ENCODE measurements around the gene CTXN1.
"Not testable (repeated sequence)": the region's sequence is repeated elsewhere in the genome, so short reads cannot be mapped to it uniquely, and the experiment has no call there.

CTXN1 gene

DNA sequence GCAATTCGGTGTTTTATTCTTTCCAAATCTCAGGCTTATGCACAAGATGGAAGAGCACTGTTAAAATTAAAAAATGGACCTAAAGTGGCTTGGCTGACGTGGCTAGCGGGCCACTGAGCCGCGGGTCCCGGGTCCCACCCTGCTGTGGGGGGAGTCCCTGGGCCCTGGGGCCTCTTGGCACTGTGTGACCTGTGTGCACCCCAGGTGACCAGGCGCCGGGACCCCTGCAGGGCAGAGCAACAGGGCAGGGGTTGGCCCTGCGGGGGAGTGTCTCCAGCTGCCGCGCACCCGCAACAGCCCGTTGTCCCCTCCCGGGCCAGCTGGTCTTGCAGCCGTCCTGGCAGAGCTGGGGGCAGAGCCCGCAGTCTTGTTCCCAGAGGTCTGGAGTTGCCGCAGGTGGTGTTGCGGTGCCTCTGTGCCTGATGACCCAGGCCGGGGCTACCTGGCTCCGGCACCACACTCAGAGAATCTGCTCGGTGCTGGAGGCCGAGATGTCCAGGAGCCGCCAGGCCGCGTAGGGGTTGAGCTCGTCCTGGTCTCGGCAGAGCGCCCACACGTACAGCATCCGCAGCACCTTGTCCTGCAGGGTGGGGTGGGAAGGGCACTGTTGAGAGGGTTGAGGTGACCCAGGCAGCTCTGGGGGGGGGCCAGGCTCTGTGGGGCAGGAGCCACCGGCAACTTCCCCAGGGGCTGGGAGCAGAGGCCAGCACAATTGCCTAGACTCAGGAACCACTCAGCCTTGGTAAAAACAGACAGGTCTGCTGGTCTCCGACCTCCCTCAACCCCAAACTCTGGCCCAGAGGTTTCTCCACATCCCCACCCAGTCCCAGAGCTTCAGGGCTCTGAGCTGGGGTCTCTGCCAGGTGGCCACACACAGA is 1.0 kb upstream of the CTXN1 start:
- no peak for DNase-seq (ENCODE audit: insufficient read length, low spot score)
- no peak for FAIRE-seq

DNA sequence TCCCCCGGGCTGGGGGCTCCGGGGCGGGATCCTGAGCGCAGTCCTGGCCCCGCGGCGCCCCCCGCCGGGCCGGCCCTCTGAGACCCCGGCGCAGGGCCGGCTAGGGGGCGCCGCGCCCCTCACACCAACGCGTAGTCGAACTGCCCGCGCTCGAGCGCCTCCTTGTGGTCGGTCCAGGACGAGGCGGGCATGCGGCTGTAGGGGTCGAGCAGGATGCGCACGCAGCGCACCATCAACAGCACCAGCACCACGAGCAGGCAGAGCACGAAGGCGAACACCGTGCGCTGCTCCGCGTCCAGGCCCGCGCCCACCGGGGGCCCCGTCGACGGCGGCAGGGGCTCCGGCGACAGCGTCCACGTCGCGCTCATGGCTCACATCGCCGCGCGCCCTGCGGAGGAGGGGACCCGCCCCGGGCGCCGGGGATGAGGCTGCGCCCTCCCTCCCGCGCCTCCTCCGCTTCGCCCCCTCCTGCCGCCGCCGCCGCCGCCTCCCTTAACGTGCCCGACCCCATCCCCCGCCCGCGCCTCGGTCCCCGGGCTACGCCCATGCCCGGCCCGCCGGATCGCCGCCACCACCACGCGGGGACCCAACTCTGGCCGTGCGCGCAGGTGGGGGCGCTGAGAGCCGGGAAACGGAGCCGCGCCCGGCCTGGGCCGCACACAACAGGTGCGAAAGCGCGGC is 624 bp downstream of the CTXN1 start:
- peak; percentile 91 for DNase-seq (ENCODE audit: insufficient read length, low spot score)
- peak; percentile 91 for FAIRE-seq

DNA sequence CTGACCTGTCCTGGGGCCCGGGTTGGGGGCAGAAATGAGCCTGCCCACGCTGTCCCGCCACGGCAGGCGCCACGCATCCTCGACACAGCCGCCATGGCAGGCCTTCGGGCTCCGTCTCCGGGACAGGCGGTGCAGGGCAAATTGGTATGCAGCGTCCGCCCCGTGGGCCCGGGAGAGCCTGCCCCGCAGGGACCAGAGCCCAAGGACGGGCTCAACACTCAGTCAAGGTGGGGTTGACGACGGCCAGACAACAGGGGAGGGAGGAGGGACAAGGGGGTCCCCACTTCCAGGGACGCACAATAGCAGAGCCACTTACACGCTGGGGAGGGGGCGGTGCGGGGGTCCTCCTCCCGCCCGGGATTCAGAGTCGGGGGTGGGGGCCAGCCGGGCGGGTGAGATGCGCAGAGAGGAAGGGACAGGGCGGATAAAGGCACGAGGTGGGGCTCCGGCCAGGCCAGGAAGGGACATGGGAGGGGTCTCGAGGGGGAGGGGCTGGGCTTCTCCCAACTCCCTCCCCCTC is 1.2 kb downstream of the CTXN1 start:
- no peak for DNase-seq (ENCODE audit: insufficient read length, low spot score)
- no peak for FAIRE-seq

DNA sequence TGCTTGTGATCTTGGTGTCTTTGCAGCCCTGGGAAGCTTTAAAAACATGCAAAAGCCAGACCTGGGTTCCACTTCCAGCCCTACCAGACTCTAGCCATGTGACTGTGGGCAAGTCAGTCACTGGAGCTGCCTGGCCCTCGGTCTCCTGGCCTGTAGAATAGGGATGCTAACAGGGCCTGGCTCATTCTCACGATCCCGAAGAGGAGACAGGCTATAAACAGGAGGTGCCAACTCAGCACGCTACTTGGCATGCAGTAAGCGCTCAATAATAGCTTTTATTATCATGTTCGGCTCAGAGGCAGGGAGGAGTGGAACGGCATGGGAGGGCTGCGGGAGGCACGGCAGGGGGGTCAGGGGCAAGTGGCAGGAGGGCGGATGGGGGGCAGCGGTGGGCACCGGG is 1.7 kb downstream of the CTXN1 start:
- no peak for DNase-seq (ENCODE audit: insufficient read length, low spot score)
- no peak for FAIRE-seq

DNA sequence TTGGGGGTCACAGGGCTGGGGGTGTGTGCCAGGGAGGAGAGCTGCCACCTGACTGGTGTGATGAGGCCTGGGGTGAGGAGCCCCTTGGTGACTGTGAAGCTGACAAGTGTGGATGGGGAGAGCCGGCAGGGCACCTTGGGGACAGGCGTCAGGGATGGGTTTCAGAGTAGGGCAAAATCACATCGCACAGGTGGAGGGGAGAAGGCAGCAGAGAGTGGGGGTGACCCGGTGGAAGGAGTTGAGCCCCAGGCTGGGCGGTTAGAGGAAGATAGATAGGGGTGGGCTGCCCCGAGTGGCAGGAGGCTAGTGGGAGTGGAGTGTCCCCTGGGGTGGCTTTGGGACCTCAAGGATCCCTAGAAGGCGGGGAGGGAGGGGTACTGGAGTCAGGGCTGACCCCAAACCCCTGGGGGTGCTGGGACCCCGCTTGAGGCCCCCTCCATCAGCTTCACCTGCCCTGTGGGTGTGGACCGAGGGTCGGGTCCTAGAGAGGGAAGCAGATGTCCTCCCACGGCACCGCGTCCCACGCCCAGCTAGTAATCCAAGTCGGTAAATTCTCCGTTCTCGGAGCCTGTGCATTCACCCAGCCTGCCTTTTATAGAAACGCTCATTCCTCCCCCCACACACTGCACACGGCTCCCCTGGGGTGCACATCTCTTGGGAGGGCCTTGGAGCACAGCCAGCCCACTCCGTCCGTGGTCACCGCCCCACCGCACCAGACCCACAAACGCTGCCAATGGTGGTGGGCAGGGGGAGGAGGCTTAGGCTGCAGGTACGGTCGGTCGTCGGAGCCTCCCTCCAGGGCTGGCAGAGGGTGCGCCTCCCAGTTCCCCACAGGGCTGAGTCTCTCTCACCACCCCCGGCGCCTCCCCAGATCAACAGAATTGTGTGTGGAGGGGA is 2.4 kb downstream of the CTXN1 start:
- FAIRE-seq (no peak), DNase-seq (ENCODE audit: insufficient read length, low spot score) (no peak)

DNA sequence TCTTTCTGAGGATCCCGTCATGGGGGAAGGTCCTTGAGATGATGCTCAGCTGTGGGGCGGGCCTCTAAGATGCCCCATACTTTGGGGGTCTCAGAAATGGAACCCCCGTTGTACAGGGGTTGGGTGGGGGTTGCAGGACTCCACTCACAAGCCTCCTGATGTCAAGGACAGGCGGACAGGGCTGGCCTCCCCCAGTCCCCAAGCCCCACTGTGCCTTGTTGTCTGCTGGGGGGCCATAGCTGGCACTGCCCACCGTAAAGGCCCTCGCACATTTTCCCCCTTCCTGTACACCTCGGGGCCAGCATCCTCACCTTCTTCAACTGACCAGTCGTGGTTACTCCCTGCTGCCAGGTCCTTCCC is 3.1 kb downstream of the CTXN1 start:
- FAIRE-seq (no peak), DNase-seq (ENCODE audit: insufficient read length, low spot score) (no peak)

DNA sequence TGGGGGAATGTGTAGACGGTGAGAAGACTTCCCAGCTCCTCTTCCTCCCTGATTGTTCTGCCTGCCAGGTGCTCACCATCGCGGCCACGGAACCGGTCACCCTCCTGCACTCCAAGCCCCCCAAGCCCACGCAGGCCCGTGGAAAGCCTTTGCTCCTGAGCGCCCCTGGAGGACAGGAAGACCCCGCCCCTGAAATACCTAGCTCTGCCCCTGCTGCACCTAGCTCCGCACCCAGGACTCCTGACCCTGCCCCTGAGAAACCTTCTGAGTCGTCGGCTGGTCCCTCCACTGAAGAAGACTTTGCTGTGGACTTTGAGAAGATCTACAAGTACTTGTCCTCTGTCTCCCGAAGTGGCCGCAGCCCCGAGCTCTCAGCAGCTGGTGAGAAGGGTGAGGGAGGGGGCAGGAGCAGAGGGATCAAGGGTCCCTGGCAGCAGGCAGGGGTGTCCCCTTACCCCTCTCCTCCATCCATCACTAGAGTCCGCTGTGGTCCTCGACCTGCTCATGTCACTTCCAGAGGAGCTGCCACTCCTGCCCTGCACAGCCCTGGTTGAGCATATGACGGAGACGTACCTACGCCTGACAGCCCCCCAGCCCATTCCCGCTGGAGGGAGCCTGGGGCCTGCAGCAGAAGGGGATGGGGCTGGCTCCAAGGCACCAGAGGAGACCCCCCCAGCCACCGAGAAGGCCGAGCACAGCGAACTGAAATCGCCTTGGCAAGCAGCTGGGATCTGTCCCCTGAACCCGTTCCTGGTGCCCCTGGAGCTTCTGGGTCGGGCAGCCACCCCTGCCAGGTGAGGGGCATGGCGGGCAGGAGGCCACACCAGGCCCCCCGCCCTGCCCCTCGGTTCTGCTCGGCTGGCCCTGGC is 3.7 kb downstream of the CTXN1 start:
- DNase-seq (ENCODE audit: insufficient read length, low spot score), result no peak
- FAIRE-seq, result no peak

DNA sequence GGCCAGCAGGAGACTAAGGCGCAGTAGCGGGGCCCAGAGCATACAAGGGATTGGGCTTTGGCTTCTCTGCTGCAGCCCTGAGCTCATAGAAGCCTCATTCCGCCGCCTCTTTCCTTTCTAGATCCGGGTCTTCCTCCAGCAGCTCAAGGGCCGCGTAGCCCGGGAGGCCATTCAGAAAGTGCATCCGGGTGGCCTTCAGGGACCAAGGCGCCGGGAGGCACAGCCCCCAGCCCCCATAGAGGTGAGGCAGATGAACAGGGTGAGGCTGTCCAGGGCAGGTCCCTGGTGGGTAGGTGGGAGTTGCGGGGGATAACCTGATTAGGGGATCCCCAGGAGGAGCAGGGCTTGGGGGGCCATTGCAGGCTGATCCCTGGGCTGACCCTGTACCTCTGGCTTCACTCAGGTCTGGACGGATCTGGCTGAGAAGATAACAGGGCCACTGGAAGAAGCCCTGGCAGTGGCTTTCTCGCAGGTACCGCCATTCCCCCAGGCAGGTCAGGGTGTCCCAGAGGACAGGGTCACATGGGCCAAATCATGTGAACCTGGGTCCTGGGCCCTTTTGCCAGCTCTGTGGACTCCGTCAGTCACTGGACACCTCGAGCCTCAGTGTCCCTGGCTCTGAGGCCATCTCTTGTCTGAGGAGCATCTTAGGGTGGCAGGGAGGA is 4.5 kb downstream of the CTXN1 start:
- no peak for DNase-seq (ENCODE audit: insufficient read length, low spot score)
- no peak for FAIRE-seq

DNA sequence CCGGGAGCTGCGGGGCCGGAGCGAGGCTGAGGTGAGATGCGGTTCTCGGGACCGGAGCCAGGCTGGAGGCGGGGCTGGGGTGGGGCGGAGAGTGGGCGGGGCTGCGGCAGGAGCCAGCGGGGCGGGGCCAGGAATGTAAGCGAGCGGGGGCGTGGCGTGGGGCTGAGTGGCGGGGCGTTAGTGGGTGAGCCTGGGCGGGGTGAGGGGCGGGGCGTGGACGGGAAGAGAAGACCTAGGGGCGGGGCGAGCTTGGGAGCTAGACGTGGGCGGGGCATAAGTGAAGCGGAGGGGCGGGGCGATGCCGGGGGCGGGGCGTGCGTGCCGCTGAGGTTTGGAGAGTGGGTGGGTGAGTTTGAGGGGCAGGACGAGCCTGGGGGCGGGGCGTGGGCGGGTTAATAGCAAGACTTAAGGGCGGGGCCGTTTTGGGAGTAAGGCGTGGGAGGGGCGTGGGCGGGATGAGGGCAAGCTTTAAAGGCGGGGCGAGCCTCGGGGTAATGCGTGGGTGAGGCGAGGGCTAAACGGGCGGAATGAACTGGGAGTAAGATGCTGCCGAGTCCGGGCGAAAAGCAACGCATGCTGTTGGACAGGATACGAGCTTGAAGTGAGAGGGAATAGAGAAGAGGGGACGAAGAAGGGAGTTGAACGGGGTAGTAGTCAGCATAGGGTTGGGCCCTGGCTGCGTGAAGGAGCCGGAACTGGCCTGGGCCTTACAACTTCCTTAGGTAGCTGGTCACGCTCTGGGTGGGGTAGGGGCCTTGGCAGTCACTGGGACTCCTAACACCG is 5.2 kb downstream of the CTXN1 start:
- DNase-seq (ENCODE audit: insufficient read length, low spot score) (peak; percentile 80), FAIRE-seq (peak; percentile 96)

DNA sequence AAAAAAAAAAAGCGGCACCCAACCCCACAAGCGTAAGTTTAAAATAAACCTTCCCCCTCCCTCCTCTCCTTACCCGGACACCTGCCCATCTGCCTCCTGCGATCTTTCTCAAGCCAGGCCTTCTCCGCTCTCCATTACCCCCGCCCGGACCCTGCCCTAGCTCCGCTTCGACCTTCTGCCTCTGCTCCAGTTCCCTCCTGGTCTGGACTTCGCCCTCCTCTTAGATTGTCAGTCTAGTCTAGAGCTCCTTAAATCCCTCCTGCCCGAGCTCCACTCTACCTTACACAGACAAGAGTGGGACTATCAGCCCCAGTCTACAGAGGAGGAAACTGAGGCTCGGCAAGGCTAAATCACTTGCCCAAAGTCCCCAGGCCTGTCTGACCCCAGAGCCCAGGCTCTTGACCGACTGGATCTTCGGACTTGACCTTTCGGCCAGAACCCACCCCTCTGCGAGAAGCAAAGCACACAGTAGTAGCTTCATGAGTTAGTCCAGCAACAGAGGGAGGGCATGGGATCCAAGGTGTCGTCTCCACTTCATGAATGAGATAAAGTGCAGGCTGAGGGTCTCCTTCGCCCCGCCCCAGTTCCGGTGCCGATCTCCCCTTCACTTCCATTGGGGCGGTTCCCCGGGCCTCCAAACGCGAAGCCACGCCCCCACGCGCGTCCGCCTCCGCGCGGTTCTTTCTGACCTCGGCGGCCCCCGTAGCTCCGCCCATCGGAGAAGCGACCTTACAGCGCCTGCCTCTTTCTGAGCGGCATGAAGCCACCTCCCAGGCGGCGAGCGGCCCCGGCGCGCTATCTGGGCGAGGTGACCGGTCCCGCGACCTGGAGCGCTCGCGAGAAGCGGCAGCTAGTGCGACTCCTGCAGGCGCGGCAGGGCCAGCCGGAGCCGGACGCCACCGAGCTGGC is 6.1 kb downstream of the CTXN1 start, which contains the start of gene SNAPC2:
TSS of gene SNAPC2 (plus strand) at position 729 of the 909 bp plus-strand sequence. CDS start at position 758, 29 bp downstream.
- peak; percentile 90 for DNase-seq (ENCODE audit: insufficient read length, low spot score)
- no peak for FAIRE-seq

DNA sequence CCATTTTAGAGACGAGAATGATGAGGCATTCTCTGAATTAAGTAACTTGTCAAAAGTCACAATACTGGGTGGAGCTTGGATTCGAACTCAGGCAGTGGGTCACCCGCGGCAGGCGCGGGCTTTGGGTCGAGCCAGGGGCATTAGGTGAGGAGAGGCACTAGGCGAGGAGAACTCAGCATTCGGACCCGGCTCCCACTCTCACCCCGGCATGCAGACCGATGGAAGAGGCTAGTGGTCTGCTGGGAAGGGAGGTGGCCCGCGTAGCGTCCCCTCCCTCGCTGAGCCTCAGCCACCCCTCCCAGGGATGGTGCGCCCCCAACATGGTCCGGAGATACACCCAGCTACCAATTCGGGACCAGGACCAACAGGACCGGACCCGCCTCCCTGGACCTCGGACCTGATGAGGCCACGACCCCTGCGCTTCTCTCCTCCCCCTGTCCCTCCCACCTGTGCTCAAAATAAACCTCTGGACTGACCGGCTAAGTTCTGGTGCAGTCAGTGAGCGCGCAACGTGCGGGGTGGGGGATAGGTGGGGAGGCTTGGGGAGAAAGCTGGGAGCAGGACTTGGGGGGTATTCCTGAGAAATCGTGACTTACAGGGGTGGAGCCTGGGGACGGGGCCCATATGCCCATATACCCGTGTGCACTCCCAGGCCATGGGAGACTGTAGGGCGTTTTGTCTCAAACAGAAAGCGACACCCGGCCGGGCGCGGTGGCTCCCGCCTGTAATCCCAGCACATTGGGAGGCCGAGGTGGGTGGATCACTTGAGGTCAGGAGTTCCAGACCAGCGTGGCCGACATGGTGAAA is 7.1 kb downstream of the CTXN1 start:
- no peak for FAIRE-seq
- DNase-seq (ENCODE audit: insufficient read length, low spot score), result no peak

DNA sequence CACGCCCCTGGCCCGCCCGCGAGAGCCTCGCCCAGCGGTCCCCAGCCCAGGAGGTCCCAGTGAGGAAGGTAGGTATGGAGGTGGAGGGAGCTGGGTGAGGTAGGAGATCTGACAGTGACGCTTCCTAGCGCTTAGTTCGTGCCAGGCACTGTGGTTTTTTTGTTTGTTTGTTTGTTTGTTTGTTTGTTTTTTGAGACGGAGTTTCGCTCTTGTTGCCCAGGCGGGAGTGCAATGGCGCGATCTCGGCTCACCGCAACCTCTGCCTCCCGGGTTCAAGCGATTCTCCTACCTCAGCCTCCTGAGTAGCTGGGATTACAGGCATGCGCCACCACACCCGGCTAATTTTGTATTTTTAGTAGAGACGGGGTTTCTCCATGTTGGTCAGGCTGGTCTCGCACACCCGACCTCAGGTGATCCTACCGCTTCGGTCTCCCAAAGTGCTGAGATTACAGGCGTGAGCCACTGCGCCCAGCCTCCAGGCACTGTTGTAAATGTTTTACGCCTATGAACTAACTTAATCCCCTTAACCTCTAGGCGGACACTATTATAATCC is 7.8 kb downstream of the CTXN1 start:
- not testable (repeated sequence) for DNase-seq (ENCODE audit: insufficient read length, low spot score); FAIRE-seq

DNA sequence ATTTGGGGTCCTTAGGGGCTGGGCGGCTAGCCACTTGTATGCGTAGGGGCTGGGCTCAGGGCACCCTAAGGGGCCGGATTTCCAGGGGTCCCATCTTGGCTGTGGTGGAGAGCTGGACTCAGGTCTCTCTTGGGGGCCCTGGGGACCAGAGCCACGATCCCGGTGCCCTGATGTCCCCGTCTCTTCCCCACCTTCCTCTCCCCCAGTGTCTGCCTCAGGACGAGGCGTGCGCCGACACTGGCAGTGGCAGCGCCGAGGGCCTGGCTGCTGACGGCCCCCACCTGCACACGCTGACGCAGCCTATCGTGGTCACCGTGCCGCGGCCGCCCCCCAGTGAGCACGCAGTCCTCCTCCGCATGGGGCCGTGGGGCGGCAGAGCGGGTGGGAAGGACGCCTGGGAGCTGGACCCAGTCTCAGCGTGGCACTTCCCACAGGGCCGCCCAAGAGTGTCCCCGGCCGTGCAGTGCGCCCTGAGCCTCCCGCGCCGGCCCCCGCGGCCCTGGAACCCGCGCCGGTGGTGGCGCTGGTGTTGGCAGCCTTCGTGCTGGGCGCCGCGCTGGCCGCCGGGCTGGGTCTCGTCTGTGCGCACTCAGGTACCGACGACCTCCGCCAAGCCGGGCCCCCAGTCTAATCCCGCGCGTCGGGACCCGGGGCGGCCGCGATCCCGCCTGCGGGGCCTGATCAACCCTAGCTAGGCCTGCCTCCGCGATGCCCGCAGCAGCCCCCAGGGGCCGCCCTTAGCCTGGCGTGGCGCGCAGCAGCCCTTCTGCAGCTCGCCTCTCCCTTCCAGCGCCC is 8.5 kb downstream of the CTXN1 start:
- FAIRE-seq, result peak; percentile 51
- DNase-seq (ENCODE audit: insufficient read length, low spot score), result no peak

DNA sequence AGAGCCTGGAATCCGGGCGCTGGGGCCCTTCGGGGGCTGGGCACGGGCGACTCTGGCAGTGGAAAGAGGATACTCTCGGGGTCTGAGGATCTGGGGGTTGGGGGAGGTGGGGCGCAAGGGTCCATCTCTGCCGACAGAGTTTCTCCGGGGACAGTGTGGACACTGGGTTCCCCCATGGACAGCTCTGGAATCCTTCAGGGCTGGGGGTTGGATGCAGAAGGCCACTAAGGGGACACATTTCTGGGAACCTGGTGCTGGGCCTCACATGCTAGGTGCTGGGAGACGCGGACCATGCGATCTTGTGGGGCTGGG is 9.0 kb downstream of the CTXN1 start:
- FAIRE-seq, result no peak

DNA sequence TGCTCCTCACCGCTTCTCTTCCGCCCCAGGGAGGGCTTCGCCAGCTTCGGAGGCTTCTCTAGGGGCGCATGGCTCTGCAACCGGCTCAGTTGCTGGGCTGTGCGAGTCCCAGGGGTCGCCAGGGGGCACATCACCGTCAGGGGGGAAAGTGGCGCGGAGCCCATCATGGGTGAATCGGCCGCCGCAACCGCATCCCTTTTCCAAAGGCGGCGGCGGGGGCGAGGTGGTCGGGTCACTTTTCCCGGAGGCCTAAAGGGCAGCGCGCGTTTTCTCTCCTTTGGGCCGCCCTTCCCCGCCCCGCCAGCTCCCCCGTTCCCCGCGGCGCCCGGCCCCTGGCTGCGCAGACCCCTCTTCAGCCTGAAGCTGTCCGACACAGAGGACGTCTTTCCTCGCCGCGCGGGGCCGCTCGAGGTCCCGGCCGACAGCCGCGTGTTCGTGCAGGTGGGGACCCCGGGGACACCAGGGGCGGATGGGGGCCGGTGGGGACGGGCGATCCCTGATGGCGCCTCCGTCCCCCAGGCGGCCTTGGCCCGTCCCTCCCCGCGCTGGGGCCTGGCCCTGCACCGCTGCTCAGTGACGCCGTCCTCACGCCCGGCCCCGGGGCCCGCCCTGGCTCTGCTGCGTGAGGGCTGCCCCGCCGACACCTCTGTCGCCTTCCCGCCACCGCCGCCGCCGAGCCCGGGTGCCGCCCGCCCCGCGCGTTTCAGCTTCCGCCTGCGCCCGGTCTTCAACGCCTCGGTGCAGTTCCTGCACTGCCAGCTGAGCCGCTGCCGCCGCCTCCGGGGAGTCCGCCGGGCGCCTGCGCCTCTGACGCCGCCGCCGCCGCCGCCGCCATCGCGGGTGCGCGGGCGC is 9.6 kb downstream of the CTXN1 start:
- FAIRE-seq, result no peak
- no peak for DNase-seq (ENCODE audit: insufficient read length, low spot score)

More for the DNA sequence above, 9.0 kb downstream of the CTXN1 start:
- no peak for DNase-seq (ENCODE audit: insufficient read length, low spot score)
